Measurements from ENCODE around the gene TRIM26.

The TRIM26 gene

DNA sequence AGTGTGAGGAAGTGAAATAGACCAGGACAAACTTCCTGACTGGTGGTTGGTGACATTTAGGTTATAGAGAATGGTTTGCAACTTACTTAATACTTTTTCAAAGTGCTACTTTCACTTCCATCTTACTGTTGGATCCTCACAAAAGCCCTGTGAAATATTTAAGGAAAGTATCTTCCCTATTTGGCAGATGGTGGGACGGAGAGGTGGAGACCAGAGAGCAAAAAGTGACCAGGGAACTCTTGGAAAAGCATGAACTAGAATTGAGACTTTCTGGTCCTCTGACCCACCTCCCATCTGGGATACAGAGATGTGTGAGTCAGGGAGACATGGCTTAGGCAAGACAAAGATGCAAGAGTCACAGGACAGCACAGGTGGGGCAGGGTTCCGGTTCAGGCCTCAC, 55.2 kb downstream of the TRIM26 start:
- TF ChIP-seq NFIC (IDR thresholded peaks at IDR 0.05) (no peak), YY1 (IDR thresholded peaks at IDR 0.05; ENCODE audit: low read depth) (no peak), CREB1 (IDR thresholded peaks at IDR 0.05; ENCODE audit: low read depth) (no peak)
- TF ChIP-seq, protein P1, sequence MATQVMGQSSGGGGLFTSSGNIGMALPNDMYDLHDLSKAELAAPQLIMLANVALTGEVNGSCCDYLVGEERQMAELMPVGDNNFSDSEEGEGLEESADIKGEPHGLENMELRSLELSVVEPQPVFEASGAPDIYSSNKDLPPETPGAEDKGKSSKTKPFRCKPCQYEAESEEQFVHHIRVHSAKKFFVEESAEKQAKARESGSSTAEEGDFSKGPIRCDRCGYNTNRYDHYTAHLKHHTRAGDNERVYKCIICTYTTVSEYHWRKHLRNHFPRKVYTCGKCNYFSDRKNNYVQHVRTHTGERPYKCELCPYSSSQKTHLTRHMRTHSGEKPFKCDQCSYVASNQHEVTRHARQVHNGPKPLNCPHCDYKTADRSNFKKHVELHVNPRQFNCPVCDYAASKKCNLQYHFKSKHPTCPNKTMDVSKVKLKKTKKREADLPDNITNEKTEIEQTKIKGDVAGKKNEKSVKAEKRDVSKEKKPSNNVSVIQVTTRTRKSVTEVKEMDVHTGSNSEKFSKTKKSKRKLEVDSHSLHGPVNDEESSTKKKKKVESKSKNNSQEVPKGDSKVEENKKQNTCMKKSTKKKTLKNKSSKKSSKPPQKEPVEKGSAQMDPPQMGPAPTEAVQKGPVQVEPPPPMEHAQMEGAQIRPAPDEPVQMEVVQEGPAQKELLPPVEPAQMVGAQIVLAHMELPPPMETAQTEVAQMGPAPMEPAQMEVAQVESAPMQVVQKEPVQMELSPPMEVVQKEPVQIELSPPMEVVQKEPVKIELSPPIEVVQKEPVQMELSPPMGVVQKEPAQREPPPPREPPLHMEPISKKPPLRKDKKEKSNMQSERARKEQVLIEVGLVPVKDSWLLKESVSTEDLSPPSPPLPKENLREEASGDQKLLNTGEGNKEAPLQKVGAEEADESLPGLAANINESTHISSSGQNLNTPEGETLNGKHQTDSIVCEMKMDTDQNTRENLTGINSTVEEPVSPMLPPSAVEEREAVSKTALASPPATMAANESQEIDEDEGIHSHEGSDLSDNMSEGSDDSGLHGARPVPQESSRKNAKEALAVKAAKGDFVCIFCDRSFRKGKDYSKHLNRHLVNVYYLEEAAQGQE (IDR thresholded peaks at IDR 0.05; ENCODE audit: low read depth) = no peak

DNA sequence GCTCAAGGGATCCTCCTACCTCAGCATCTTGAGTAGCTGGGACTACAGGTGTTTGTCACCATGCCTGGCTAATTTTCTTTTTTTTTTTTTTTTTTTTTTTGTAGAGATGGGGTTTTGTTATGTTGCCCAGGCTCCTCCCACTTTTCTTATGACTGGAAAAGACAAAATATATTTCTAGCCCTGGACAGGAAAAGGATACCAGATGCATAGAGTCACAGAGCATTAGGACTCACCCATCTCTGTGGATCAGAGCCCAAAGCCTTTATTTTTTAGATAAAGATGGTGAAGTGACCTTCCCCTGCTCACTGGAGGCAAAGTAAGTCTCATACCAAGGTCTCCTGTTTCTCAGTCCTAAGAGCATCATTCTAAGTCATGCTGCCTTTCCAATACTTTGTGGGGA, 55.6 kb downstream of the TRIM26 start:
- TF ChIP-seq, protein P2, sequence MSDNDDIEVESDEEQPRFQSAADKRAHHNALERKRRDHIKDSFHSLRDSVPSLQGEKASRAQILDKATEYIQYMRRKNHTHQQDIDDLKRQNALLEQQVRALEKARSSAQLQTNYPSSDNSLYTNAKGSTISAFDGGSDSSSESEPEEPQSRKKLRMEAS (IDR thresholded peaks at IDR 0.05) = no peak
- no peak for TF ChIP-seq FOXM1 (IDR thresholded peaks at IDR 0.05; ENCODE audit: borderline replicate concordance, low read depth)
- no peak for TF ChIP-seq ZBTB7A (IDR thresholded peaks at IDR 0.05; ENCODE audit: low read depth)
- no peak for TF ChIP-seq CEBPB (IDR thresholded peaks at IDR 0.05)
- no peak for TF ChIP-seq EP300 (IDR thresholded peaks at IDR 0.05; ENCODE audit: borderline replicate concordance)
- no peak for TF ChIP-seq CREB1 (IDR thresholded peaks at IDR 0.05; ENCODE audit: low read depth)
- TF ChIP-seq TCF12 (IDR thresholded peaks at IDR 0.05; ENCODE audit: low read depth) = no peak
- TF ChIP-seq NFIC (IDR thresholded peaks at IDR 0.05) = no peak
- TF ChIP-seq YY1 (IDR thresholded peaks at IDR 0.05; ENCODE audit: low read depth) = no peak
- no peak for TF ChIP-seq RAD21 (IDR thresholded peaks at IDR 0.05; ENCODE audit: low read depth)
- no peak for TF ChIP-seq TAF1 (IDR thresholded peaks at IDR 0.05; ENCODE audit: low read depth)
- TF ChIP-seq, protein P1 (IDR thresholded peaks at IDR 0.05; ENCODE audit: low read depth) = no peak
- TF ChIP-seq, protein P3, sequence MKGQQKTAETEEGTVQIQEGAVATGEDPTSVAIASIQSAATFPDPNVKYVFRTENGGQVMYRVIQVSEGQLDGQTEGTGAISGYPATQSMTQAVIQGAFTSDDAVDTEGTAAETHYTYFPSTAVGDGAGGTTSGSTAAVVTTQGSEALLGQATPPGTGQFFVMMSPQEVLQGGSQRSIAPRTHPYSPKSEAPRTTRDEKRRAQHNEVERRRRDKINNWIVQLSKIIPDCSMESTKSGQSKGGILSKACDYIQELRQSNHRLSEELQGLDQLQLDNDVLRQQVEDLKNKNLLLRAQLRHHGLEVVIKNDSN (IDR thresholded peaks at IDR 0.05) = no peak

DNA sequence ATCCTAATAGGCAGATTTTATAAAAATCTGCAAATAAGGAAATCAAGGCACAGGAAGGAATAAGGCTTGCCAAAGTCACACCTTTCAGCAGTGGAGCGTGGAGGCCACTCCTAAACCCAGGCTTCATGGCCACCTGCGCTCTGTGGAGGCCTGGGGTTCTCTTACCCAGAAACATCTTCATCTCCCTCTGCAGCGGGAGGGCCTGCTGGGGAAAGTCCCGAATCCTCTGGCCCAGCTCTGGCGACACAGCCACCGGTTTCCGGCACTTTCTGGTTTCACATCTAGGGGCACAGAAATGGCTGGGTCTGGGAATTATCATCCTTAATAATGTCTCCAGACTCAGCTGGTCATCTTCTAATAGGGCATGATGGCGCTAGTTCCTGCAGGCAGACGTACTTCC, 56.4 kb downstream of the TRIM26 start:
- no peak for TF ChIP-seq YY1 (IDR thresholded peaks at IDR 0.05; ENCODE audit: low read depth)
- no peak for TF ChIP-seq TEAD4 (IDR thresholded peaks at IDR 0.05)
- TF ChIP-seq TCF12 (IDR thresholded peaks at IDR 0.05; ENCODE audit: low read depth) = no peak
- TF ChIP-seq, protein P1 (IDR thresholded peaks at IDR 0.05; ENCODE audit: low read depth) = no peak
- no peak for TF ChIP-seq CREB1 (IDR thresholded peaks at IDR 0.05; ENCODE audit: low read depth)
- TF ChIP-seq, protein P2 (IDR thresholded peaks at IDR 0.05) = no peak
- no peak for TF ChIP-seq ZBTB7A (IDR thresholded peaks at IDR 0.05; ENCODE audit: low read depth)
- TF ChIP-seq, protein P3 (IDR thresholded peaks at IDR 0.05) = no peak
- no peak for TF ChIP-seq EP300 (IDR thresholded peaks at IDR 0.05; ENCODE audit: borderline replicate concordance)
- no peak for TF ChIP-seq CEBPB (IDR thresholded peaks at IDR 0.05)
- no peak for TF ChIP-seq RAD21 (IDR thresholded peaks at IDR 0.05; ENCODE audit: low read depth)

DNA sequence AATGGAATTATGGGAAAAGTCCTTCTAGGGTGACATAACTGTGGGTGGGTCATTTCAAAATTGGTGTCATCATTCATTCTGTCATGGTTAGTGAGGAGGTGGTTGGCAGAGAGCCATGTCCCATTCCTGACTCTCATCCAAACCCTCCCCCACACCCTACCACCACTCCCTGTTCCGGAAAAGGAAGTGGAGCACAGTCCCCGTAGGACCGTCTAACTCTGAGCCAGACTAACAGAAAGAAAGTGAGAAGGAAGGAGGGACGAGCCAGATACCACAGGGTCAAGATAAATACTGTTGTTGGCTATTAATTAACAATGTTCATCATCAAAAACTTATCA, 57.0 kb downstream of the TRIM26 start:
- no peak for TF ChIP-seq EP300 (IDR thresholded peaks at IDR 0.05; ENCODE audit: borderline replicate concordance)
- TF ChIP-seq EGR1 (IDR thresholded peaks at IDR 0.05) = peak; percentile 35; the same call in 1 of the 2 replicates
- TF ChIP-seq CREB1 (IDR thresholded peaks at IDR 0.05; ENCODE audit: low read depth) = no peak
- TF ChIP-seq NFIC (IDR thresholded peaks at IDR 0.05) = peak; percentile 49
- TF ChIP-seq TEAD4 (IDR thresholded peaks at IDR 0.05) = 0 out of 2 replicates have a peak, but pooled peaks have one; percentile 26

DNA sequence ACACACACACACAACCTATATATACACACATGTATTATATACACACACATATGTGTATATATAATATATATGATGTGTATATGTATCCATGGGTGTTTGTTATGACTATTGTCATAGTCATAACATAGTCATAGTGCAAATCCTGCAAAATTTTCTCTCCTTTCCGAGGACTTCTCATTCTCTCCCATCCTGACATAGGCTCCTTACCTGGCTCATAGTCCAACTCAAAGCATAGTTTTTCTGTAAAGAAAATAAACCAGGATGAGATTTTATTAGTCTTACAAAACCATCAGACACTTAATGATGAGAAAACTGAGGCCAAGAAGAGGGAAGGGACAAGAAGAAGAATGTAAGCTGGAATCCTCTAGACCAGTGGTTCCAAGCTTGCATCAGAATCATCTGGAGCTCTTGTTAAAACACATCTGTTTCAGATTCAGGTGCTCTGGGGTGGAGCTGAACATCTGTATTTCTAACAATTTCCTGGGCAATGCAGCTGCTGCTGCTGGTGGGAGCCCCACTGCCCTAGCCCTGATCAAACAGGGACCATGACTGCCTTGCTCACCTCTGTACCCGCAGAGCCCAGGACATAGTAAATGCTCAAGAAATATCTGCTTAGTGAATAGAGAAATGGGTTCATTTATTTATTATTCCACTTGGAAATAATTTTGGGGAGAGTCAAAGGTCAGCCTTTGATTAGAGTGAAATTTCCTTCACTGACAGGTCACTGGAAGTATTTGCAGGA, 57.5 kb downstream of the TRIM26 start:
- no peak for TF ChIP-seq CREB1 (IDR thresholded peaks at IDR 0.05; ENCODE audit: low read depth)
- no peak for TF ChIP-seq RAD21 (IDR thresholded peaks at IDR 0.05; ENCODE audit: low read depth)
- TF ChIP-seq, protein P3 (IDR thresholded peaks at IDR 0.05) = no peak
- no peak for TF ChIP-seq TAF1 (IDR thresholded peaks at IDR 0.05; ENCODE audit: low read depth)
- no peak for TF ChIP-seq ZBTB7A (IDR thresholded peaks at IDR 0.05; ENCODE audit: low read depth)
- no peak for TF ChIP-seq FOXM1 (IDR thresholded peaks at IDR 0.05; ENCODE audit: borderline replicate concordance, low read depth)
- no peak for TF ChIP-seq TEAD4 (IDR thresholded peaks at IDR 0.05)
- TF ChIP-seq, protein P2 (IDR thresholded peaks at IDR 0.05) = no peak
- TF ChIP-seq EGR1 (IDR thresholded peaks at IDR 0.05) = no peak
- no peak for TF ChIP-seq TCF12 (IDR thresholded peaks at IDR 0.05; ENCODE audit: low read depth)
- TF ChIP-seq EP300 (IDR thresholded peaks at IDR 0.05; ENCODE audit: borderline replicate concordance) = no peak
- TF ChIP-seq NFIC (IDR thresholded peaks at IDR 0.05) = no peak
- TF ChIP-seq YY1 (IDR thresholded peaks at IDR 0.05; ENCODE audit: low read depth) = no peak
- no peak for TF ChIP-seq CEBPB (IDR thresholded peaks at IDR 0.05)
- TF ChIP-seq, protein P1 (IDR thresholded peaks at IDR 0.05; ENCODE audit: low read depth) = no peak

Data from Ishikawa (cell line).